ENCODE measurements around the gene RNH1. TPM values are rescaled to one million over a fixed set of nuclear protein-coding genes. Genes with fewer than 3 reads are reported as not detected.

RNH1 gene
- total RNA-seq, 4 donors from 2014 or later: 218 to 259 (median 230) TPM

- no peak for ATAC-seq (ENCODE audit: low FRiP score)
- no peak for DNase-seq (ENCODE audit: low spot score)
- TF ChIP-seq, protein P1, sequence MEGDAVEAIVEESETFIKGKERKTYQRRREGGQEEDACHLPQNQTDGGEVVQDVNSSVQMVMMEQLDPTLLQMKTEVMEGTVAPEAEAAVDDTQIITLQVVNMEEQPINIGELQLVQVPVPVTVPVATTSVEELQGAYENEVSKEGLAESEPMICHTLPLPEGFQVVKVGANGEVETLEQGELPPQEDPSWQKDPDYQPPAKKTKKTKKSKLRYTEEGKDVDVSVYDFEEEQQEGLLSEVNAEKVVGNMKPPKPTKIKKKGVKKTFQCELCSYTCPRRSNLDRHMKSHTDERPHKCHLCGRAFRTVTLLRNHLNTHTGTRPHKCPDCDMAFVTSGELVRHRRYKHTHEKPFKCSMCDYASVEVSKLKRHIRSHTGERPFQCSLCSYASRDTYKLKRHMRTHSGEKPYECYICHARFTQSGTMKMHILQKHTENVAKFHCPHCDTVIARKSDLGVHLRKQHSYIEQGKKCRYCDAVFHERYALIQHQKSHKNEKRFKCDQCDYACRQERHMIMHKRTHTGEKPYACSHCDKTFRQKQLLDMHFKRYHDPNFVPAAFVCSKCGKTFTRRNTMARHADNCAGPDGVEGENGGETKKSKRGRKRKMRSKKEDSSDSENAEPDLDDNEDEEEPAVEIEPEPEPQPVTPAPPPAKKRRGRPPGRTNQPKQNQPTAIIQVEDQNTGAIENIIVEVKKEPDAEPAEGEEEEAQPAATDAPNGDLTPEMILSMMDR (IDR thresholded peaks at IDR 0.05): no peak
Measured at GRCh38 chr11:537622-538430, 30.8 kb upstream of the RNH1 start.

GRCh38 chr11:536841-537621 lies 30.0 kb upstream of the RNH1 start, which contains the start of gene LRRC56:
Gene LRRC56 (plus strand): TSS chr11:537527. CDS start chr11:540685, 3,158 bp downstream.
- peak; percentile 50 for DNase-seq (ENCODE audit: low spot score)
- TF ChIP-seq, protein P1 (IDR thresholded peaks at IDR 0.05): no peak
- ATAC-seq (ENCODE audit: low FRiP score): peak; percentile 17

- TF ChIP-seq, protein P1 (IDR thresholded peaks at IDR 0.05): no peak
- DNase-seq (ENCODE audit: low spot score) (peak; percentile 75), ATAC-seq (ENCODE audit: low FRiP score) (peak; percentile 88)
Measured at GRCh38 chr11:535519-536454, 28.7 kb upstream of the RNH1 start, which contains the start of gene HRAS. Gene HRAS (minus strand): TSS chr11:535576.

GRCh38 chr11:535210-535518 lies 28.1 kb upstream of the RNH1 start:
- DNase-seq (ENCODE audit: low spot score) (no peak), ATAC-seq (ENCODE audit: low FRiP score) (peak; percentile 13)
- TF ChIP-seq, protein P1 (IDR thresholded peaks at IDR 0.05): no peak

DNA sequence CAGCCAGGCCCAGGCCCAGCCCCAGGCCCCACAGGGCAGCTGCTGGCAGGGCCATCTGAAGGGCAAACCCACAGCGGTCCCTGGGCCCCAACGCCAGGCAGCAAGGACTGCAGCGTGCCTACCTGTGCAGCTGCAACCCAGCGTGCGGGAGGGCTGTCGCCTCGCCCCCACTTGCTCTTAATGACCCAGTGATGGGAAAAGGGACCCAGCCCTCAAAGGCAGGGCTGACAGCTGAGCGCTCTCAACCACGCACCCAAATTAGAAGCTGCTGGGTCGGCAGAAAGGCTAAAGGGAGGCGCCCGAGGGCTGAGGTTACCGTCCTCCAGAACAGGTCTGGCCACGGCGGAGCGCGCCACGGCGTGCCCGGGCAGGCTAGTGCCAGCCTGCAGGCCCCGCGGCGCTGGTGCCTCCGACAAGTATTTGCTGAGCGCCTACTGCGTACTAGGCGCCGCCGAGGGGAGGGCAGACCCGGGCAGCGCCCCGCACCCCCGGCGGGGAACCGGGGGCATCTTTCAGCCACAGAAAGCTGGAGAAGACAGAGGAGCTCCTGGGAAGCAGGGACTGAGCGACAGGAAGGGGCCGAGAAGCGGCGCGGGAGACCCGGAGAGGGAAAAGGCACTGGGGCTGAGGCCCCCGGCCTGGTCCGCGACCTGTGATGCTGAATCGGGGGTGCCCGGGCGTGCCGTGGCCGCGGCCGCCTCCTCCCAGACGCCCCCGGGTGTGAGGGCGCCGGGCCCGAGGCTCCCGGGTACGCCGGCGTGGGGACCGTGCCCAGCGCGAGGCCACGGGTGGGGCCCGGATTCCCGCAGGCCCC lies 27.6 kb upstream of the RNH1 start:
- peak; percentile 0 for ATAC-seq (ENCODE audit: low FRiP score)
- TF ChIP-seq, protein P1 (IDR thresholded peaks at IDR 0.05): no peak
- no peak for DNase-seq (ENCODE audit: low spot score)
